Caco-2 (cell line): Measurements from ENCODE around the gene PARD6G. TPM values are rescaled to one million over a fixed set of nuclear protein-coding genes. Genes with fewer than 3 reads are reported as not detected.

Experiments used
- BruUV-seq: library from RNA; stranded (reverse); fragments of 400-500 nt; replicated peaks from 2 replicates; lab custom pipeline; 2021; lab: Mats Ljungman, UMichigan
- CTCF ChIA-PET: fragments of 300-600 bp; sonication (Branson Sonifier 250); formaldehyde crosslinking; loops from one replicate; lab custom pipeline; 2022; ENCODE audit warnings: antibody characterized with exemption; lab: Charles Lee
- POLR2A ChIA-PET: fragments of 300-600 bp; sonication (Branson Sonifier 250); formaldehyde crosslinking; loops from one replicate; lab custom pipeline; 2022; ENCODE audit warnings: antibody characterized with exemption; lab: Charles Lee
- DNase-seq, 2 experiments: peaks; one replicate each; pipeline versions ENCODE4 v3.0.0 to v3.0.0-alpha.2; 2020 to 2022
- H3K27me3 ChIP-seq: replicated peaks from 2 replicates; pipeline ENCODE4 v1.6.0; 2011; ENCODE audit warnings: low read length; ENCODE audit not compliant: control insufficient read depth, insufficient read depth
- H3K36me3 ChIP-seq: 2 replicates; pipeline ENCODE4 v1.5.1; 2011; ENCODE audit warnings: low read length; ENCODE audit not compliant: control insufficient read depth, insufficient read depth
- H3K4me1 ChIP-seq: fragments of 250-450 bp; sonication (Bioruptor Pico); 2 replicates; pipeline ENCODE4 v1.5.1; 2020; ENCODE audit warnings: mild to moderate bottlenecking
- H3K4me3 ChIP-seq: 2 replicates; pipeline ENCODE4 v1.5.1; 2011; ENCODE audit warnings: low read depth, mild to moderate bottlenecking, control low read depth, low read length
- H3K9me3 ChIP-seq: fragments of 250-450 bp; sonication (Bioruptor Pico); 2 replicates; pipeline ENCODE4 v1.5.1; 2020; ENCODE audit warnings: mild to moderate bottlenecking, moderate library complexity
- H3K27ac Mint-ChIP-seq: one replicate; pipeline ENCODE4 v1.8.0; 2022; ENCODE audit warnings: mixed read lengths; ENCODE audit not compliant: unreplicated experiment
- H3K27me3 Mint-ChIP-seq: one replicate; pipeline ENCODE4 v1.8.0; 2022; ENCODE audit warnings: mixed read lengths; ENCODE audit not compliant: insufficient read depth, unreplicated experiment
- H3K36me3 Mint-ChIP-seq: one replicate; pipeline ENCODE4 v1.8.0; 2022; ENCODE audit warnings: mild to moderate bottlenecking, mixed read lengths; ENCODE audit not compliant: insufficient read depth, unreplicated experiment
- H3K4me1 Mint-ChIP-seq: one replicate; pipeline ENCODE4 v1.8.0; 2022; ENCODE audit warnings: low read depth, mixed read lengths; ENCODE audit not compliant: unreplicated experiment
- H3K4me3 Mint-ChIP-seq: one replicate; pipeline ENCODE4 v1.8.0; 2022; ENCODE audit warnings: mild to moderate bottlenecking, moderate library complexity, mixed read lengths; ENCODE audit not compliant: unreplicated experiment
- H3K9me3 Mint-ChIP-seq: one replicate; pipeline ENCODE4 v1.8.0; 2022; ENCODE audit warnings: mixed read lengths; ENCODE audit not compliant: unreplicated experiment
- intact Hi-C: fragments of 100-400 bp; cut with micrococcal nuclease; formaldehyde crosslinking; loops from one replicate; pipeline ENCODE4 v1.10.0; 2022; ENCODE audit not compliant: unreplicated experiment
- total RNA-seq: library from RNA; stranded (reverse); gene quantifications from 2 replicates; pipeline ENCODE4 v1.2.3, GENCODE V29; 2022
- TF ChIP-seq, protein P1 (sequence below), 2 experiments: fragments of 200-600 bp in 1 of 2; IDR thresholded peaks; 1 replicate in 1 of 2; 2 replicates in 1 of 2; pipeline versions ENCODE4 v1.5.1 to v1.8.0; 2011 to 2022; ENCODE audit warnings: antibody characterized with exemption in 1 of 2, control low read depth in 1 of 2, inconsistent platforms in 1 of 2, low read depth in 1 of 2, low read length in 1 of 2, mild to moderate bottlenecking in 1 of 2, moderate library complexity in 1 of 2; ENCODE audit not compliant: insufficient read depth in 1 of 2, severe bottlenecking in 1 of 2, unreplicated experiment in 1 of 2

PARD6G gene
- total RNA-seq, 1 experiment from 2014 or later, result 1.3 TPM

DNA sequence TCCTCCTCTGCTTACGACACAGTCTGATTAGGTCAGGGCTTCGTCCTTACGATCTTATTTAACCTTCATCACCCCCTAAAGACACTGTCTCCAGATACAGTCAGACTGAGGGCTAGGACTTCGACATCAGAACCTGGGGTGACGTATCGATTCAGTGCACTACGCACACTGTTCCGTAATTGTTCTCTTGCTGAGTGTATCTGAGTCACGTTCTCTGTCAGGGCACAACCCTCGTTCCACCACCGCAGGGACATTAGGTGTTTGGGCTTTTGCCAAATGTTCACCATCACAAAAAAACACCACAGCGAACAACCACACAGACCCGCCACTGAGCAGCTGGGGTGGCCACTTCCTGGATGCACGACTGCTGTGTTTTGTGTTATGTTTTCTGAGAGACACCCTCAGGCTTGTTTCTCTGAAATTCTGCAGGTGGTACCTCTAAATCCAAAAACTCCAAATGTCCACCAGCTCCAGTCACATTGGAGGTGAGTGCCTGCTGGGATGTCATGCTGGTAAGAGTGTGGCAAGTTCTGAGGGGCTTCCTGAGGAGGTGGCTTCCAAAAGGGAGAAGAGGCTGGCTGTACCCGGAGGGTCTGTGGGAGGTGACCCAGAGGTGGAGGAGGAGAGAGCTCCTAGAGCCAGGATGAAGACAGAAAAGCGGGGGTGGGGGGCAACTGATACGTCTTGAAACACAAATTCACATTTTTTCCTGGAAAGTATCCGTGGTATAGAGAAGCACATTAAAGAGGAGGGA lies 71.7 kb downstream of the PARD6G start:
- CTCF ChIA-PET, result no interaction called here
- H3K4me1 ChIP-seq, result no peaks in the 10 kb centered on the region
- BruUV-seq, result no TSS peak
- Mint-ChIP-seq H3K4me3 (no peak overlapping the region), H3K4me1 (no peaks in the 10 kb centered on the region), H3K27me3 (no peaks in the 10 kb centered on the region), H3K9me3 (no peaks in the 10 kb centered on the region), H3K27ac (no peak overlapping the region), H3K36me3 (no peaks in the 10 kb centered on the region)
- DNase-seq, result no peak
- POLR2A ChIA-PET, result no interaction called here
- no peaks in the 10 kb centered on the region for H3K36me3 ChIP-seq
- H3K9me3 ChIP-seq, result no peaks in the 10 kb centered on the region
- TF ChIP-seq, protein P1, sequence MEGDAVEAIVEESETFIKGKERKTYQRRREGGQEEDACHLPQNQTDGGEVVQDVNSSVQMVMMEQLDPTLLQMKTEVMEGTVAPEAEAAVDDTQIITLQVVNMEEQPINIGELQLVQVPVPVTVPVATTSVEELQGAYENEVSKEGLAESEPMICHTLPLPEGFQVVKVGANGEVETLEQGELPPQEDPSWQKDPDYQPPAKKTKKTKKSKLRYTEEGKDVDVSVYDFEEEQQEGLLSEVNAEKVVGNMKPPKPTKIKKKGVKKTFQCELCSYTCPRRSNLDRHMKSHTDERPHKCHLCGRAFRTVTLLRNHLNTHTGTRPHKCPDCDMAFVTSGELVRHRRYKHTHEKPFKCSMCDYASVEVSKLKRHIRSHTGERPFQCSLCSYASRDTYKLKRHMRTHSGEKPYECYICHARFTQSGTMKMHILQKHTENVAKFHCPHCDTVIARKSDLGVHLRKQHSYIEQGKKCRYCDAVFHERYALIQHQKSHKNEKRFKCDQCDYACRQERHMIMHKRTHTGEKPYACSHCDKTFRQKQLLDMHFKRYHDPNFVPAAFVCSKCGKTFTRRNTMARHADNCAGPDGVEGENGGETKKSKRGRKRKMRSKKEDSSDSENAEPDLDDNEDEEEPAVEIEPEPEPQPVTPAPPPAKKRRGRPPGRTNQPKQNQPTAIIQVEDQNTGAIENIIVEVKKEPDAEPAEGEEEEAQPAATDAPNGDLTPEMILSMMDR (IDR thresholded peaks at IDR 0.05; ENCODE audit: insufficient read depth in 1 of 2, low read depth in 1 of 2, low read length in 1 of 2, severe bottlenecking in 1 of 2, unreplicated experiment in 1 of 2), result no peak
- intact Hi-C loops, result no loop called here
- H3K4me3 ChIP-seq, result no peak overlapping the region
- H3K27me3 ChIP-seq, result no peaks in the 10 kb centered on the region

DNA sequence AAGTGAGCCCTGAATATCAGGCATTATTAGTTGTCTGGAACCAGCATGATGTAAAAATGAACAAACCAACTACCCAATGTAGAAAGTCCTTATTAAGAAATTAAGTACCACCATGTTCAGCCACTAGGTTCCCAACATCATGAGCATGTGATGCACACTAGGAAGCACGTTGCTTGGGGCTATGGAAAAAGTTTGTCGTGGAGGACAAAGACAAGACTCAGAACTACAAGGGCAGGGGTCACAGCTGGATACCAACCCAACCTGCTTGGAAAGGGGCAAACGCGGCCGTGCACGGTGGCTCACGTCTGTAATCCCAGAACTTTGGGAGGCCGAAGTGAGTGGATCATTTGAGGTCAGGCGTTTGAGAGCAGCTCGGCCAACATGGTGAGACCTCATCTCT lies 74.3 kb downstream of the PARD6G start:
- no TSS peak for BruUV-seq
- no peaks in the 10 kb centered on the region for H3K9me3 Mint-ChIP-seq

DNA sequence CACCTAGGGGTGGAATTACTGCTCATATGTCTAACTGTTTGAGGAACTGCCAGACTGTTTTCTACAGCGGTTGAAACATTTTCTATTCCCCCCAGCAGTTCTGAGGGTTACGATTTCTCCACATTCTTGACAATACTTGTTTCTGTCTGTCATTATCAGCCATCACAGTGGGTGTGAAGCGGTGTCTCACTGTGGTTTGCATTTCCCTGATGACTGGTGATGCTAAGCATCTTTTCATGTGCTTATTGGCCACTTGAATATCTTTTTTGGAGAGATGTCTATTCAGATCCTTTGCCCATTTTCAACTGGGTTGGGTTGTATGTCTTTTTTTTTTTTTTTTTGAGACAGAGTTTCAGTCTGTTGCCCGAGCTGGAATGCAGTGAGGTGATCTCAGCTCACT lies 75.3 kb downstream of the PARD6G start:
- H3K4me1 Mint-ChIP-seq, result no peaks in the 10 kb centered on the region
- no peak overlapping the region for H3K4me3 Mint-ChIP-seq
- no peak for DNase-seq
- POLR2A ChIA-PET, result no interaction called here
- Histone ChIP-seq H3K4me1 (no peaks in the 10 kb centered on the region), H3K27me3 (no peaks in the 10 kb centered on the region), H3K4me3 (no peak overlapping the region), H3K9me3 (no peaks in the 10 kb centered on the region), H3K36me3 (no peaks in the 10 kb centered on the region)
- H3K36me3 Mint-ChIP-seq, result no peaks in the 10 kb centered on the region
- no peak overlapping the region for H3K27ac Mint-ChIP-seq
- no TSS peak for BruUV-seq
- intact Hi-C loops, result no loop called here
- CTCF ChIA-PET, result no interaction called here
- H3K27me3 Mint-ChIP-seq, result no peaks in the 10 kb centered on the region
- TF ChIP-seq, protein P1 (IDR thresholded peaks at IDR 0.05; ENCODE audit: insufficient read depth in 1 of 2, low read depth in 1 of 2, low read length in 1 of 2, severe bottlenecking in 1 of 2, unreplicated experiment in 1 of 2), result no peak
- no peaks in the 10 kb centered on the region for H3K9me3 Mint-ChIP-seq

More for the DNA sequence above, 74.3 kb downstream of the PARD6G start:
- intact Hi-C loops, result no loop called here
- no peaks in the 10 kb centered on the region for H3K9me3 ChIP-seq
- Mint-ChIP-seq H3K27ac (no peak overlapping the region), H3K36me3 (no peaks in the 10 kb centered on the region), H3K4me3 (no peak overlapping the region), H3K27me3 (no peaks in the 10 kb centered on the region), H3K4me1 (no peaks in the 10 kb centered on the region)
- no peaks in the 10 kb centered on the region for H3K4me1 ChIP-seq
- no peaks in the 10 kb centered on the region for H3K27me3 ChIP-seq
- no peak overlapping the region for H3K4me3 ChIP-seq
- ChIA-PET CTCF (no interaction called here), POLR2A (no interaction called here)
- DNase-seq, result no peak
- TF ChIP-seq, protein P1 (IDR thresholded peaks at IDR 0.05; ENCODE audit: insufficient read depth in 1 of 2, low read depth in 1 of 2, low read length in 1 of 2, severe bottlenecking in 1 of 2, unreplicated experiment in 1 of 2), result no peak
- no peaks in the 10 kb centered on the region for H3K36me3 ChIP-seq
